Activated CD4-positive, alpha-beta T cell treated with anti-CD3 and anti-CD28 coated beads, Interleukin-2, amount 10 ng/mL, durations not matched to agents 24 days and 14 days (primary cell): ENCODE results near the gene EEIG1. TPM values are rescaled to one million over a fixed set of nuclear protein-coding genes. Genes with fewer than 3 reads are reported as not detected.

Source experiments
- DNase-seq: peaks from one replicate; pipeline ENCODE4 v3.0.0; 2022
- H3K27ac Mint-ChIP-seq: one replicate; pipeline ENCODE4 v1.8.0; 2022; ENCODE audit warnings: mild to moderate bottlenecking, mixed read lengths
- H3K27me3 Mint-ChIP-seq: one replicate; pipeline ENCODE4 v1.8.0; 2022; ENCODE audit warnings: mixed read lengths
- H3K36me3 Mint-ChIP-seq: one replicate; pipeline ENCODE4 v1.8.0; 2022; ENCODE audit warnings: low read depth, mild to moderate bottlenecking, mixed read lengths
- H3K4me1 Mint-ChIP-seq: one replicate; pipeline ENCODE4 v1.8.0; 2021; ENCODE audit warnings: mixed read lengths
- H3K4me3 Mint-ChIP-seq: one replicate; pipeline ENCODE4 v1.8.0; 2022; ENCODE audit warnings: mild to moderate bottlenecking, moderate library complexity, mixed read lengths
- H3K9me3 Mint-ChIP-seq: one replicate; pipeline ENCODE4 v1.8.0; 2021; ENCODE audit warnings: mixed read lengths
- intact Hi-C: fragments of 100-400 bp; cut with micrococcal nuclease; formaldehyde crosslinking; loops from one replicate; pipeline ENCODE4 v1.15.1; 2023
- total RNA-seq: library from RNA; stranded (reverse); gene quantifications from 2 replicates; pipeline ENCODE4 v1.2.3, GENCODE V29; 2022

EEIG1 gene
- total RNA-seq, 1 donor from 2014 or later: 64.4 TPM

- Mint-ChIP-seq H3K27me3 (no peaks in the 10 kb centered on the region), H3K36me3 (peaks cover 26% of the 10 kb centered on the region), H3K9me3 (no peaks in the 10 kb centered on the region), H3K4me3 (peak overlapping the region; percentile 96), H3K4me1 (peaks cover 79% of the 10 kb centered on the region), H3K27ac (peak overlapping the region; percentile 96)
- intact Hi-C loops: no loop called here
- peak; percentile 58 for DNase-seq
These were observed 5.1 kb downstream of the EEIG1 start for GRCh38 chr9:127975376-127976315.

GRCh38 chr9:127974769-127975261 lies 6.0 kb downstream of the EEIG1 start:
- peaks cover 27% of the 10 kb centered on the region for H3K36me3 Mint-ChIP-seq
- peak overlapping the region; percentile 96 for H3K27ac Mint-ChIP-seq
- peaks cover 86% of the 10 kb centered on the region for H3K4me1 Mint-ChIP-seq
- intact Hi-C loops: no loop called here
- peak overlapping the region; percentile 96 for H3K4me3 Mint-ChIP-seq
- H3K9me3 Mint-ChIP-seq: no peaks in the 10 kb centered on the region
- DNase-seq: no peak
- H3K27me3 Mint-ChIP-seq: no peaks in the 10 kb centered on the region

GRCh38 chr9:127974001-127974768 lies 6.6 kb downstream of the EEIG1 start:
- intact Hi-C loops: no loop called here
- Mint-ChIP-seq H3K27ac (peak overlapping the region; percentile 96), H3K4me3 (peak overlapping the region; percentile 96), H3K9me3 (no peaks in the 10 kb centered on the region), H3K36me3 (peaks cover 30% of the 10 kb centered on the region), H3K27me3 (no peaks in the 10 kb centered on the region), H3K4me1 (peaks cover 91% of the 10 kb centered on the region)
- no peak for DNase-seq

- Mint-ChIP-seq H3K27me3 (no peaks in the 10 kb centered on the region), H3K9me3 (no peaks in the 10 kb centered on the region), H3K36me3 (peaks cover 27% of the 10 kb centered on the region), H3K4me1 (peaks cover 94% of the 10 kb centered on the region), H3K4me3 (peak overlapping the region; percentile 96), H3K27ac (peak overlapping the region; percentile 96)
- intact Hi-C loops: no loop called here
- no peak for DNase-seq
These were observed 7.4 kb downstream of the EEIG1 start for GRCh38 chr9:127973169-127974000.

- intact Hi-C loops: no loop called here
- Mint-ChIP-seq H3K36me3 (peaks cover 20% of the 10 kb centered on the region), H3K4me3 (peak overlapping the region; percentile 96), H3K27me3 (no peaks in the 10 kb centered on the region), H3K9me3 (no peaks in the 10 kb centered on the region), H3K4me1 (peaks cover 96% of the 10 kb centered on the region), H3K27ac (peak overlapping the region; percentile 96)
- peak; percentile 68 for DNase-seq
These were observed 8.4 kb downstream of the EEIG1 start for GRCh38 chr9:127972236-127972871.

GRCh38 chr9:127971357-127972235 lies 9.2 kb downstream of the EEIG1 start:
- Mint-ChIP-seq H3K27ac (peak overlapping the region; percentile 96), H3K4me3 (peak overlapping the region; percentile 96), H3K36me3 (peaks cover 21% of the 10 kb centered on the region), H3K4me1 (peaks cover 97% of the 10 kb centered on the region), H3K9me3 (no peaks in the 10 kb centered on the region), H3K27me3 (no peaks in the 10 kb centered on the region)
- peak; percentile 79 for DNase-seq
- intact Hi-C loops: loop anchor here (2.0 kb wide), 2 partner anchors 17 to 29 kb away; no protein-coding TSS in a partner anchor

- H3K9me3 Mint-ChIP-seq: no peaks in the 10 kb centered on the region
- peak; percentile 92 for DNase-seq
- peak overlapping the region; percentile 96 for H3K4me3 Mint-ChIP-seq
- peak overlapping the region; percentile 89 for H3K27ac Mint-ChIP-seq
- intact Hi-C loops: loop anchor here (1.0 to 2.0 kb wide), 6 partner anchors 9 to 61 kb away; no protein-coding TSS in a partner anchor
- peaks cover 95% of the 10 kb centered on the region for H3K4me1 Mint-ChIP-seq
- peaks cover 17% of the 10 kb centered on the region for H3K36me3 Mint-ChIP-seq
- H3K27me3 Mint-ChIP-seq: no peaks in the 10 kb centered on the region
These were observed 10.1 kb downstream of the EEIG1 start for GRCh38 chr9:127970401-127971313.

GRCh38 chr9:127968700-127969383 lies 11.9 kb downstream of the EEIG1 start:
- Mint-ChIP-seq H3K9me3 (no peaks in the 10 kb centered on the region), H3K4me1 (peaks cover 91% of the 10 kb centered on the region), H3K27ac (peak overlapping the region; percentile 89), H3K36me3 (peaks cover 16% of the 10 kb centered on the region), H3K4me3 (peak overlapping the region; percentile 96), H3K27me3 (no peaks in the 10 kb centered on the region)
- DNase-seq: no peak
- intact Hi-C loops: no loop called here

GRCh38 chr9:127968042-127968441 lies 12.7 kb downstream of the EEIG1 start:
- intact Hi-C loops: no loop called here
- Mint-ChIP-seq H3K4me1 (peaks cover 92% of the 10 kb centered on the region), H3K27ac (peak overlapping the region; percentile 89), H3K36me3 (peaks cover 18% of the 10 kb centered on the region), H3K27me3 (no peaks in the 10 kb centered on the region), H3K9me3 (no peaks in the 10 kb centered on the region), H3K4me3 (peak overlapping the region; percentile 96)
- peak; percentile 71 for DNase-seq

GRCh38 chr9:127967151-127967809 lies 13.5 kb downstream of the EEIG1 start:
- peak overlapping the region; percentile 96 for H3K4me3 Mint-ChIP-seq
- intact Hi-C loops: no loop called here
- H3K36me3 Mint-ChIP-seq: peaks cover 20% of the 10 kb centered on the region
- no peak for DNase-seq
- H3K9me3 Mint-ChIP-seq: no peaks in the 10 kb centered on the region
- peaks cover 89% of the 10 kb centered on the region for H3K4me1 Mint-ChIP-seq
- peak overlapping the region; percentile 89 for H3K27ac Mint-ChIP-seq
- H3K27me3 Mint-ChIP-seq: no peaks in the 10 kb centered on the region
